Adipocyte (in vitro differentiated cells): Measurements from ENCODE around the gene GBF1.

Source experiments
- DNase-seq: peaks from one replicate; pipeline ENCODE4 v3.0.0-alpha.2; 2015; ENCODE audit warnings: low read depth
- H3K27me3 ChIP-seq: replicated peaks from 2 replicates; pipeline ENCODE4 v1.7.0; 2013; ENCODE audit warnings: mild to moderate bottlenecking, low read length, moderate library complexity; ENCODE audit not compliant: control insufficient read depth, insufficient read depth
- H3K36me3 ChIP-seq: 2 replicates; pipeline ENCODE4 v1.7.0; 2013; ENCODE audit warnings: low read length, mild to moderate bottlenecking, moderate library complexity; ENCODE audit not compliant: control insufficient read depth, insufficient read depth, severe bottlenecking
- H3K4me1 ChIP-seq: 2 replicates; pipeline ENCODE4 v1.7.0; 2013; ENCODE audit warnings: mild to moderate bottlenecking, low read length, moderate library complexity; ENCODE audit not compliant: control insufficient read depth, insufficient read depth
- H3K4me3 ChIP-seq: 2 replicates; pipeline ENCODE4 v1.7.0; 2013; ENCODE audit warnings: mild to moderate bottlenecking, low read length, moderate library complexity
- H3K9ac ChIP-seq: 2 replicates; pipeline ENCODE4 v1.7.0; 2013; ENCODE audit warnings: mild to moderate bottlenecking, low read length, moderate library complexity
- H3K9me3 ChIP-seq: 2 replicates; pipeline ENCODE4 v1.7.0; 2013; ENCODE audit warnings: mild to moderate bottlenecking, low read length, moderate library complexity; ENCODE audit not compliant: control insufficient read depth

GBF1 gene

GRCh38 chr10:102384606-102385429 is 139.5 kb downstream of the GBF1 start:
- H3K36me3 ChIP-seq, result peaks cover 33% of the 10 kb centered on the region
- H3K27me3 ChIP-seq, result no peaks in the 10 kb centered on the region
- no peaks in the 10 kb centered on the region for H3K9me3 ChIP-seq
- peak overlapping the region; percentile 65 for H3K4me3 ChIP-seq
- peaks cover 15% of the 10 kb centered on the region for H3K4me1 ChIP-seq
- peak overlapping the region; percentile 78 for H3K9ac ChIP-seq
- DNase-seq, result peak; percentile 67

GRCh38 chr10:102389894-102390293 is 144.6 kb downstream of the GBF1 start:
- Histone ChIP-seq H3K27me3 (no peaks in the 10 kb centered on the region), H3K9ac (no peak overlapping the region), H3K4me1 (peaks cover 22% of the 10 kb centered on the region), H3K4me3 (no peak overlapping the region), H3K9me3 (no peaks in the 10 kb centered on the region), H3K36me3 (no peaks in the 10 kb centered on the region)
- no peak for DNase-seq

GRCh38 chr10:102392306-102392705 is 147.0 kb downstream of the GBF1 start:
- no peaks in the 10 kb centered on the region for H3K27me3 ChIP-seq
- no peaks in the 10 kb centered on the region for H3K9me3 ChIP-seq
- H3K36me3 ChIP-seq, result no peaks in the 10 kb centered on the region
- H3K9ac ChIP-seq, result no peak overlapping the region
- no peak for DNase-seq
- H3K4me3 ChIP-seq, result no peak overlapping the region
- peaks cover 20% of the 10 kb centered on the region for H3K4me1 ChIP-seq

GRCh38 chr10:102393411-102394078 is 148.2 kb downstream of the GBF1 start:
- H3K9ac ChIP-seq, result peak overlapping the region; percentile 87
- H3K27me3 ChIP-seq, result no peaks in the 10 kb centered on the region
- no peaks in the 10 kb centered on the region for H3K9me3 ChIP-seq
- no peak for DNase-seq
- peaks cover 9% of the 10 kb centered on the region for H3K36me3 ChIP-seq
- peaks cover 20% of the 10 kb centered on the region for H3K4me1 ChIP-seq
- H3K4me3 ChIP-seq, result peak overlapping the region; percentile 91

GRCh38 chr10:102394079-102394800 is 148.9 kb downstream of the GBF1 start:
- peaks cover 9% of the 10 kb centered on the region for H3K36me3 ChIP-seq
- H3K27me3 ChIP-seq, result no peaks in the 10 kb centered on the region
- no peaks in the 10 kb centered on the region for H3K9me3 ChIP-seq
- H3K4me3 ChIP-seq, result peak overlapping the region; percentile 91
- H3K4me1 ChIP-seq, result peaks cover 25% of the 10 kb centered on the region
- DNase-seq, result peak; percentile 99
- peak overlapping the region; percentile 87 for H3K9ac ChIP-seq

- Histone ChIP-seq H3K4me3 (peak overlapping the region; percentile 91), H3K36me3 (peaks cover 9% of the 10 kb centered on the region), H3K9me3 (no peaks in the 10 kb centered on the region), H3K4me1 (peaks cover 29% of the 10 kb centered on the region), H3K27me3 (no peaks in the 10 kb centered on the region), H3K9ac (peak overlapping the region; percentile 87)
- peak; percentile 67 for DNase-seq
Observed at GRCh38 chr10:102394801-102395399, 149.6 kb downstream of the GBF1 start.

GRCh38 chr10:102395400-102396316 is 150.3 kb downstream of the GBF1 start, which contains the start of gene NFKB2:
Gene NFKB2 (plus strand): TSS chr10:102395705. CDS start chr10:102395960, 255 bp downstream.
- Histone ChIP-seq H3K4me3 (peak within 1 kb of the TSS; percentile 91), H3K9me3 (no peaks in the 10 kb centered on the region), H3K27me3 (no peaks in the 10 kb centered on the region), H3K4me1 (peaks cover 29% of the 10 kb centered on the region), H3K9ac (peak within 1 kb of the TSS; percentile 87), H3K36me3 (peaks cover 9% of the 10 kb centered on the region)
- peak; percentile 97 for DNase-seq

- H3K9me3 ChIP-seq, result no peaks in the 10 kb centered on the region
- H3K27me3 ChIP-seq, result no peaks in the 10 kb centered on the region
- peak overlapping the region; percentile 91 for H3K4me3 ChIP-seq
- peaks cover 14% of the 10 kb centered on the region for H3K36me3 ChIP-seq
- H3K4me1 ChIP-seq, result peaks cover 29% of the 10 kb centered on the region
- DNase-seq, result no peak
- H3K9ac ChIP-seq, result peak overlapping the region; percentile 86
Observed at GRCh38 chr10:102396317-102396650, 151.0 kb downstream of the GBF1 start.

GRCh38 chr10:102396730-102397151 is 151.4 kb downstream of the GBF1 start:
- H3K9ac ChIP-seq, result peak overlapping the region; percentile 86
- DNase-seq, result no peak
- peaks cover 19% of the 10 kb centered on the region for H3K36me3 ChIP-seq
- no peaks in the 10 kb centered on the region for H3K27me3 ChIP-seq
- H3K9me3 ChIP-seq, result no peaks in the 10 kb centered on the region
- H3K4me1 ChIP-seq, result peaks cover 29% of the 10 kb centered on the region
- H3K4me3 ChIP-seq, result peak overlapping the region; percentile 91
